Neural cell (in vitro differentiated cells): ENCODE data around the gene TMEM273. TPM values are rescaled to one million over a fixed set of nuclear protein-coding genes. Genes with fewer than 3 reads are reported as not detected.

Experiments used
- H2AFZ ChIP-seq: fragments of 200-600, 300-800 bp; sonication (generic), shearing (Covaris generic); 2 replicates; pipeline ENCODE4 v1.6.0; 2014; ENCODE audit warnings: low read depth, mild to moderate bottlenecking, antibody characterized with exemption, low read length, moderate library complexity
- H3F3A ChIP-seq: fragments of 200-600 bp; shearing (Covaris generic); 2 replicates; pipeline ENCODE4 v1.6.1; 2016; ENCODE audit warnings: mild to moderate bottlenecking, moderate library complexity, mixed read lengths, antibody characterized with exemption, low read length; ENCODE audit not compliant: insufficient read depth, poor library complexity, severe bottlenecking
- H3K27ac ChIP-seq: fragments of 200-600, 300-800 bp; sonication (generic), shearing (Covaris generic); 2 replicates; pipeline ENCODE4 v1.5.1; 2014; ENCODE audit warnings: mild to moderate bottlenecking, low read length, moderate library complexity
- H3K27me3 ChIP-seq: fragments of 300-800, 200-600 bp; sonication (generic), shearing (Covaris generic); 2 replicates; pipeline ENCODE4 v1.6.0; 2014; ENCODE audit warnings: mild to moderate bottlenecking, low read depth, low read length, moderate library complexity; ENCODE audit not compliant: insufficient read depth
- H3K36me3 ChIP-seq: fragments of 300-800, 200-600 bp; sonication (generic), shearing (Covaris generic); 2 replicates; pipeline ENCODE4 v1.5.1; 2014; ENCODE audit warnings: mild to moderate bottlenecking, antibody characterized with exemption, low read length, moderate library complexity; ENCODE audit not compliant: insufficient read depth
- H3K4me2 ChIP-seq: fragments of 300-800, 200-600 bp; sonication (generic), shearing (Covaris generic); 2 replicates; pipeline ENCODE4 v1.6.0; 2014; ENCODE audit warnings: mild to moderate bottlenecking, low read length
- H3K4me3 ChIP-seq: fragments of 300-800, 200-600 bp; sonication (generic), shearing (Covaris generic); 2 replicates; pipeline ENCODE4 v1.5.1; 2014; ENCODE audit warnings: mild to moderate bottlenecking, low read length, moderate library complexity
- H3K79me2 ChIP-seq: fragments of 200-600 bp; shearing (Covaris generic); replicated peaks from 2 replicates; pipeline ENCODE4 v1.6.0; 2014; ENCODE audit warnings: mild to moderate bottlenecking, low read length, moderate library complexity; ENCODE audit not compliant: insufficient read depth
- H3K9ac ChIP-seq: fragments of 300-800, 200-600 bp; sonication (generic), shearing (Covaris generic); 2 replicates; pipeline ENCODE4 v1.6.1; 2016; ENCODE audit warnings: mild to moderate bottlenecking, low read length, mixed read lengths
- H3K9me2 ChIP-seq: fragments of 200-600 bp; shearing (Covaris generic); 2 replicates; pipeline ENCODE4 v1.6.1; 2016; ENCODE audit warnings: mild to moderate bottlenecking, low read length, mixed read lengths; ENCODE audit not compliant: insufficient read depth
- H3K9me3 ChIP-seq: fragments of 200-600, 300-800 bp; sonication (generic), shearing (Covaris generic); 2 replicates; pipeline ENCODE4 v1.6.1; 2016; ENCODE audit warnings: mild to moderate bottlenecking, mixed run types, low read length, moderate library complexity, mixed read lengths
- H4K20me1 ChIP-seq: fragments of 200-600 bp; shearing (Covaris generic); 2 replicates; pipeline ENCODE4 v1.6.1; 2016; ENCODE audit warnings: mild to moderate bottlenecking, mixed run types; ENCODE audit not compliant: insufficient read depth
- CTCF ChIP-seq: fragments of 450-650 bp; IDR thresholded peaks from 2 replicates; pipeline ENCODE4 v1.5.1; 2014; ENCODE audit warnings: antibody characterized with exemption, mild to moderate bottlenecking, moderate library complexity; ENCODE audit not compliant: poor library complexity, severe bottlenecking
- EP300 ChIP-seq: fragments of 450-650 bp; conservative IDR thresholded peaks from 2 replicates; pipeline ENCODE4 v1.6.1; 2014; ENCODE audit warnings: antibody characterized with exemption, mild to moderate bottlenecking, moderate library complexity; ENCODE audit not compliant: poor library complexity, severe bottlenecking
- EZH2 ChIP-seq: fragments of 200-600, 300-800 bp; shearing (Covaris generic), sonication (generic); IDR thresholded peaks from 2 replicates; pipeline ENCODE4 v1.6.1; 2014; ENCODE audit warnings: antibody characterized with exemption, low read length, borderline replicate concordance, mild to moderate bottlenecking; ENCODE audit not compliant: insufficient read depth, poor library complexity, severe bottlenecking
- MXI1 ChIP-seq: fragments of 450-650 bp; conservative IDR thresholded peaks from 2 replicates; pipeline ENCODE4 v1.6.1; 2014; ENCODE audit warnings: antibody characterized with exemption, mild to moderate bottlenecking; ENCODE audit not compliant: poor library complexity, severe bottlenecking
- POLR2AphosphoS5 ChIP-seq: IDR thresholded peaks from 2 replicates; pipeline ENCODE4 v1.6.1; 2012
- RAD21 ChIP-seq: fragments of 450-650 bp; conservative IDR thresholded peaks from 2 replicates; pipeline ENCODE4 v1.6.1; 2014; ENCODE audit warnings: antibody characterized with exemption, mild to moderate bottlenecking, moderate library complexity
- REST ChIP-seq: IDR thresholded peaks from 2 replicates; pipeline ENCODE4 v1.6.1; 2012; ENCODE audit warnings: borderline replicate concordance
- SMC3 ChIP-seq: fragments of 450-650 bp; conservative IDR thresholded peaks from 2 replicates; pipeline ENCODE4 v1.6.1; 2014; ENCODE audit warnings: antibody characterized with exemption, mild to moderate bottlenecking, moderate library complexity; ENCODE audit not compliant: poor library complexity
- TAF1 ChIP-seq: IDR thresholded peaks from 2 replicates; pipeline ENCODE4 v1.6.1; 2012; ENCODE audit warnings: low read depth
- polyA minus RNA-seq: library from RNA; depleted of rRNA, polyadenylated mRNA; stranded (reverse); fragments of >200 nt; gene quantifications from 2 replicates; pipeline ENCODE4 v1.2.3, GENCODE V29; 2014
- polyA plus RNA-seq: library from polyadenylated mRNA; depleted of rRNA; stranded (reverse); fragments of >200 nt; gene quantifications from 2 replicates; pipeline ENCODE4 v1.2.3, GENCODE V29; 2014

The TMEM273 gene, protein sequence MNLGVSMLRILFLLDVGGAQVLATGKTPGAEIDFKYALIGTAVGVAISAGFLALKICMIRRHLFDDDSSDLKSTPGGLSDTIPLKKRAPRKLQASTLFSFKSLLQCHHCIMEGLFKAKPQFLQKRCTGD
- polyA plus RNA-seq, result not detected in 2 replicates
- not detected in 2 replicates for polyA minus RNA-seq

- Histone ChIP-seq H3K9me2 (no peaks in the 10 kb centered on the region), H3K27ac (no peak within 1 kb of the TSS), H2AFZ (no peak within 1 kb of the TSS), H3K36me3 (no peaks in the 10 kb centered on the region), H3K9ac (no peak within 1 kb of the TSS), H3K4me3 (no peak within 1 kb of the TSS), H3K27me3 (no peaks in the 10 kb centered on the region), H3F3A (no peaks in the 10 kb centered on the region), H3K4me2 (no peak within 1 kb of the TSS), H3K9me3 (no peaks in the 10 kb centered on the region), H3K79me2 (no peaks in the 10 kb centered on the region), H4K20me1 (no peaks in the 10 kb centered on the region)
- TF ChIP-seq EZH2 (no peak), POLR2AphosphoS5 (no peak), RAD21 (no peak), SMC3 (no peak), EP300 (no peak), CTCF (no peak), MXI1 (no peak), REST (no peak), TAF1 (no peak)
Observed at GRCh38 chr10:49187950-49188761, at the start of gene TMEM273. TMEM273 (minus strand) TSS chr10:49188391; CDS start chr10:49188336, 55 bp downstream.

DNA sequence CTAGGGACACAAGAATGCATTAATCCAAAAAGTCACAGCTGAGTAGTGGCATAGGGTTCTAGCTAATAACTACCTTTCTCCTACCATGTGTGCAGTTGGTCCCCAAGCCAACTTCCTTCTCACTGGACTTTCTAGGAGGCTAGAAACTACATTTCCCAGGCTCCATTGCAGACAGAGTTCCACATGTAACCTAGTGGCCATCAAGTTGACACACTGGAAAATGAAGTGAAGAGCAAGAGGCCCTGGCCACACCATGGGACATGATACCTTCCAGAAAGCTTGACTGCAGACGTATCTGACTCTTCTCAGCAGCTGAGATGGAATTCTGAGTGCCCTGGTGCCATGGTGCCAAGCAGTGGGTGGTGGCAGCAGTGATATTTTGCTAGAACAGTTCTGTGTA is 49.8 kb upstream of the TMEM273 start:
- no peaks in the 10 kb centered on the region for H3K9me3 ChIP-seq
- no peaks in the 10 kb centered on the region for H3K36me3 ChIP-seq
- no peaks in the 10 kb centered on the region for H3K9me2 ChIP-seq
- no peaks in the 10 kb centered on the region for H3F3A ChIP-seq
- H4K20me1 ChIP-seq, result no peaks in the 10 kb centered on the region
- no peak overlapping the region for H3K4me3 ChIP-seq
- H3K27me3 ChIP-seq, result no peaks in the 10 kb centered on the region
- no peak overlapping the region for H3K27ac ChIP-seq
- TF ChIP-seq SMC3, result no peak
- no peak for TF ChIP-seq MXI1
- TF ChIP-seq EZH2, result no peak
- no peak for TF ChIP-seq RAD21
- TF ChIP-seq POLR2AphosphoS5, result no peak
- no peak for TF ChIP-seq TAF1
- TF ChIP-seq REST, result no peak
- TF ChIP-seq CTCF, result no peak
- no peak for TF ChIP-seq EP300
- H3K4me2 ChIP-seq, result no peak overlapping the region
- no peak overlapping the region for H2AFZ ChIP-seq
- H3K79me2 ChIP-seq, result no peaks in the 10 kb centered on the region
- H3K9ac ChIP-seq, result no peak overlapping the region
